GM12891 (cell line): Measurements from ENCODE around the gene POU2AF3.

Source experiments
- DNase-seq: peaks from one replicate; pipeline ENCODE4 v3.0.0; 2011; ENCODE audit warnings: low spot score; ENCODE audit not compliant: insufficient read length
- FAIRE-seq: peaks from 2 replicates; lab custom pipeline; 2011; peaks lifted over from hg19 to GRCh38; lab: Jason Lieb, UNC
- PAX5 ChIP-seq: IDR thresholded peaks from 2 replicates; pipeline ENCODE4 v1.6.1; 2011; ENCODE audit warnings: low read length, moderate library complexity, mild to moderate bottlenecking; ENCODE audit not compliant: insufficient read depth, severe bottlenecking
- POLR2A ChIP-seq: IDR thresholded peaks from 2 replicates; pipeline ENCODE4 v1.6.1; 2011; ENCODE audit warnings: low read depth, low read length, control low read depth
- POLR2AphosphoS5 ChIP-seq: IDR thresholded peaks from 2 replicates; pipeline ENCODE4 v1.6.1; 2011; ENCODE audit warnings: low read depth, low read length, control low read depth
- POU2F2 ChIP-seq: IDR thresholded peaks from 2 replicates; pipeline ENCODE4 v1.6.1; 2011; ENCODE audit warnings: low read depth, mild to moderate bottlenecking, control low read depth, low read length, moderate library complexity
- SPI1 ChIP-seq: IDR thresholded peaks from 2 replicates; pipeline ENCODE4 v1.6.1; 2011; ENCODE audit warnings: low read depth, low read length, control low read depth
- TAF1 ChIP-seq: IDR thresholded peaks from 2 replicates; pipeline ENCODE4 v1.6.1; 2011; ENCODE audit warnings: low read depth, low read length, control low read depth

Gene POU2AF3

DNA sequence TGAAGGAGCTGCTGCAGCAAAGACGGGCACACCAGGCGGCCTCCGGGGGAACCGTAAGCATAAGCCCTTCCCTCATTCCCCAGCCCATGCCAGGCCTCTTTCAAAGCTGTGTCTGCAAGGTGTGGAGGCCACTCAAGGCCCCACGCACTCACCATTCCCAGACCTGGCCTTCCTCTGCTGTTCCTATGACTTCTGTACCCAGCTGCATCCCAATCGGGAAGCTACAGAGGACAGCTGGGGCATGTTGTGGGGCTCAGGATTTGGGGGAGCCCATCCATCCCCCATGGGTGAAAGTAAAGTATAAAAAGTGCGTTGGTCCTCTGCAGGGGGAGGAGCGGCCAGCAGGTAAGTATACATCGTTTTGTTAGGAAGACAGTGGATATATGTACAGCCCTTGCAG is 2.2 kb downstream of the POU2AF3 start:
- no peak for FAIRE-seq
- no peak for DNase-seq
- TF ChIP-seq POU2F2 (no peak), POLR2A (no peak), POLR2AphosphoS5 (no peak), TAF1 (no peak), PAX5 (no peak), SPI1 (no peak)

GRCh38 chr11:111301004-111301841 is 2.9 kb downstream of the POU2AF3 start:
- DNase-seq (no peak), FAIRE-seq (no peak)
- TF ChIP-seq POLR2AphosphoS5 (no peak), SPI1 (peak; percentile 86)

DNA sequence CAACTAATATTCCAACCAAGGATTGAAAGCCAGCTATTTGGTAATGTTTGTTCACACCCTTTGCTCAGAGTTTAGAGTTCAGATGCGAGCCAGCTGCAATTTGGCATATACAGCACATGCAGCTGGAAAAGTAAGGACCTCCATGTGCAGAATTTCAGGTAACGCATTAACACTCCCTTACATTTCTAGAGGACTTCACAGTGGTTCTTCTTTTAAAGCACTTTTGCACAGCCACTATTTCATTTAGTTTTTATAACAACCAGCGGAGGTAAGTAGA is 3.4 kb downstream of the POU2AF3 start:
- TF ChIP-seq TAF1, result no peak
- no peak for TF ChIP-seq POLR2AphosphoS5
- TF ChIP-seq POLR2A, result no peak
- DNase-seq, result no peak
- no peak for FAIRE-seq

- no peak for DNase-seq
Measured at GRCh38 chr11:111302298-111302697, 4.0 kb downstream of the POU2AF3 start.

DNA sequence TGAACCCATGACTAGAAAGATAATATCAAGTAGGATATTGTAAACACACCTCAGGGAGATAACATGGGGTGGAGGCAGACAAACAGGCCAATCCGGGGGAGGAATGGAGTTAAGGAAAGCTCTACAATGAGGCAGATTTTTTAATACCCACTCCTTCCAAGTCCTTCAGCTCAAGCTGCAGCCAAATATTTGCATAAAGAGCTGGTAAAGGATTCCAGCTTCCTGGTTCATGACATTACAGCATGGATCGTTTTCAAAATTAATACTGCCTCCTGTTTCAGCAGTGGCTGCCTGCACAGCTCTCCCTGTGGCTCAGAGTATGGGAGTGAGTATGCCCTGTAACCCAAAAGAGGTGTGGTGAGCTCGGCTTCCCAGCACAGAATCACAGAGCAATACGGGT is 5.1 kb downstream of the POU2AF3 start:
- DNase-seq, result no peak
- no peak for FAIRE-seq
- TF ChIP-seq POU2F2, result no peak
- TF ChIP-seq SPI1, result no peak
- TF ChIP-seq TAF1, result no peak
- TF ChIP-seq POLR2A, result no peak

More at GRCh38 chr11:111302298-111302697, 4.0 kb downstream of the POU2AF3 start:
- no peak for TF ChIP-seq PAX5
- TF ChIP-seq SPI1, result no peak
- FAIRE-seq, result no peak

DNA sequence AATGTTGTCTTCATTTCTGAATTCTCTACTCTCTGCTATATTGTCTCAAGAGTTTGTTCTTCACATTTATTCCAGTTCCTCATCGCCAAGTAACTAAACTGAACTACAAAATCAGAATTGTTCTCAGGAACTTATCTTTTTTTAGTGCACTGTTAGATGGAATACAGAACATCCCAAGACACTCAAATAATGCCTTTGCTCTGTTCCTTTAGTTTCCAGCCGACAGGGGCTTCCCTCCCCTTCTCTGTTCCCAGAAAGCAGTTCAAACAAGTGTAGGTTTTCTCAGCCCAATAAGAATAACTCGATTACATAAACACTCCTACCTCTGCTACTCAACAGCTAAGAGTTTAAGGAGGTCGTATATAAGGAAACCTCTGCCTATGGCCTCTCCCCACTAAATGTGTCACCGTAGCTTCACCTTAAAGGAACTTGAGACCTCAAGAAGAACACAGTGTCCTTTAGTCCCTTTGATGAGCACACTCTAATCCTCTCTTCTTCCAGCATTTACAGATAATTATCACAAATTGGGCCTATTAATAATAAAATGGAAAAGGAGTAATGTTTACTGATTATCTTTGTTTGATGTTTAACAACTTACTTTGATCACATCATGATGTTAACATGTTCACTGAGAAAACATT is 6.9 kb downstream of the POU2AF3 start:
- FAIRE-seq (no peak), DNase-seq (no peak)
- TF ChIP-seq PAX5 (no peak), SPI1 (no peak), POLR2AphosphoS5 (no peak), TAF1 (no peak), POLR2A (no peak), POU2F2 (no peak)

DNA sequence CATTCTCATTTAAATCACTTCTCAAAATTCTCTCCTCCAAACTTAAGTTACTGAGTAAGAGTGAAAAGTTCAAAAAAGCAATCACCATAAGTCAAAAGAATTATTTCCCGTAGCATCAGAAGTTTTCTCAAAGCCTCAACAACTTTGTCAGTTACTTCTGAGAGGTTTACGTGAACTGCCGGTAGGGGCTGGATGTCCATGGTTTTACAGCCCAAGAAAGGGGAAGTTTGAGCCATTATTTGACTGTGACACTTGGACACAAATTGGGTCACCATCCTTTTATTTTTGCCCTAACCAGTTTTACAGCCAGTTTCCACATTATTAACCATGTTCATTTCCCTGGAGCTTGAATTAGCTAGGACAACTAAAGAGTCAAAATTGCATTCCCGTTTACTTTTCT is 7.5 kb downstream of the POU2AF3 start:
- FAIRE-seq (no peak), DNase-seq (no peak)
- TF ChIP-seq POLR2A, result no peak
- TF ChIP-seq SPI1, result no peak
- TF ChIP-seq PAX5, result no peak
- TF ChIP-seq TAF1, result no peak
- no peak for TF ChIP-seq POU2F2
- TF ChIP-seq POLR2AphosphoS5, result no peak

DNA sequence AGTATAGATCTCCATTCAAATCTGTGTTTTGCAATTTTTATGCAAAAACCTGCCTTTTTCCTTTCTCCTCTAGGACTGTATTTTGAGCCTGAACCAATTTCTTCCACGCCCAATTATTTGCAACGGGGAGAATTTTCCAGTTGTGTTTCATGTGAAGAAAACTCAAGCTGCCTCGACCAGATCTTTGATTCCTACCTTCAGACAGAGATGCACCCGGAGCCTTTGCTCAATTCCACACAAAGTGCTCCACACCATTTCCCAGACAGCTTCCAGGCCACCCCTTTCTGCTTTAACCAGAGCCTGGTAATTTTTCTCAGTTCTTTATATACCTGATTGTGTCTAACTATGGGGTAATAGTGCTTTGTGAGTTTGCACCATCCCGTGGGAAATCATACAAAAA is 8.0 kb downstream of the POU2AF3 start:
- no peak for DNase-seq
- FAIRE-seq, result no peak
- TF ChIP-seq PAX5 (no peak), SPI1 (no peak), POU2F2 (no peak), TAF1 (no peak), POLR2AphosphoS5 (no peak), POLR2A (no peak)

GRCh38 chr11:111307472-111308108 is 9.2 kb downstream of the POU2AF3 start:
- FAIRE-seq (peak; percentile 16), DNase-seq (no peak)
- TF ChIP-seq PAX5 (no peak), POLR2A (no peak), SPI1 (no peak), TAF1 (no peak), POLR2AphosphoS5 (no peak), POU2F2 (no peak)

DNA sequence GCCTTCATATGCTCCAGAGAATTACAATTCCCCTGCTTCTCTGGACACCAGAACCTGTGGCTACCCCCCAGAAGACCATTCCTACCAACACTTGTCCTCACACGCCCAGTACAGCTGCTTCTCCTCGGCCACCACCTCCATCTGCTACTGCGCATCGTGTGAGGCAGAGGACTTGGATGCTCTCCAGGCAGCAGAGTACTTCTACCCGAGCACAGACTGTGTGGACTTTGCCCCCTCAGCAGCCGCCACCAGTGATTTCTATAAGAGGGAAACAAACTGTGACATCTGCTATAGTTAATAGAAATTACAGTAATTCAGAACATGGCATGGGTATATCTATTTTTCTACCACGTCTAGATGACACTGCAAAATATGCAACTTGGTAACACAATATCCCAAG is 9.8 kb downstream of the POU2AF3 start:
- FAIRE-seq, result no peak
- no peak for DNase-seq
- no peak for TF ChIP-seq TAF1
- TF ChIP-seq POLR2AphosphoS5, result no peak
- TF ChIP-seq PAX5, result no peak
- no peak for TF ChIP-seq POLR2A
- no peak for TF ChIP-seq SPI1
- no peak for TF ChIP-seq POU2F2
